DOHH2 (cell line): ENCODE measurements around the gene SYDE1.

ENCODE experiments used
- H3F3A ChIP-seq: fragments of 200-600 bp; sonication (generic), shearing (Covaris generic); 2 replicates; pipeline ENCODE4 v1.6.0; 2016; ENCODE audit warnings: antibody characterized with exemption, mild to moderate bottlenecking; ENCODE audit not compliant: control insufficient read depth, insufficient read depth
- H3K27ac ChIP-seq: fragments of 200-600 bp; sonication (generic); 2 replicates; pipeline ENCODE4 v1.5.1; 2014; ENCODE audit warnings: low read depth, mild to moderate bottlenecking, low read length, moderate library complexity
- H3K27me3 ChIP-seq: fragments of 200-600 bp; sonication (generic); 2 replicates; pipeline ENCODE4 v1.6.1; 2014; ENCODE audit warnings: mild to moderate bottlenecking, low read length, mixed read lengths; ENCODE audit not compliant: control insufficient read depth
- H3K36me3 ChIP-seq: fragments of 200-600 bp; sonication (generic); 2 replicates; pipeline ENCODE4 v1.6.1; 2014; ENCODE audit warnings: mild to moderate bottlenecking, low read length, moderate library complexity, mixed read lengths; ENCODE audit not compliant: control insufficient read depth
- H3K4me1 ChIP-seq: fragments of 200-600 bp; sonication (generic); 2 replicates; pipeline ENCODE4 v1.6.1; 2014; ENCODE audit warnings: mild to moderate bottlenecking, low read length, mixed read lengths; ENCODE audit not compliant: control insufficient read depth
- H3K4me2 ChIP-seq: fragments of 200-600 bp; sonication (generic); 2 replicates; pipeline ENCODE4 v1.6.0; 2014; ENCODE audit warnings: mild to moderate bottlenecking, low read length, moderate library complexity
- H3K4me3 ChIP-seq: fragments of 200-600 bp; sonication (generic); 2 replicates; pipeline ENCODE4 v1.5.1; 2014; ENCODE audit warnings: mild to moderate bottlenecking, low read length, mixed read lengths
- H3K79me2 ChIP-seq: fragments of 200-600 bp; sonication (generic); 2 replicates; pipeline ENCODE4 v1.6.1; 2014; ENCODE audit warnings: mild to moderate bottlenecking, low read length, mixed read lengths; ENCODE audit not compliant: control insufficient read depth
- H3K9me2 ChIP-seq: fragments of 200-600 bp; sonication (generic); replicated peaks from 2 replicates; pipeline ENCODE4 v1.6.1; 2014; ENCODE audit warnings: mild to moderate bottlenecking, low read length, mixed read lengths; ENCODE audit not compliant: control insufficient read depth
- H3K9me3 ChIP-seq: fragments of 200-600 bp; sonication (generic); 2 replicates; pipeline ENCODE4 v1.6.1; 2014; ENCODE audit warnings: antibody characterized with exemption, low read length, mixed read lengths; ENCODE audit not compliant: control insufficient read depth, insufficient read depth
- H4K20me1 ChIP-seq: fragments of 200-600 bp; sonication (generic); 2 replicates; pipeline ENCODE4 v1.6.0; 2014; ENCODE audit warnings: low read depth, mild to moderate bottlenecking, antibody characterized with exemption, low read length, moderate library complexity; ENCODE audit not compliant: control insufficient read depth, insufficient read depth
- CTCF ChIP-seq: fragments of 200-600 bp; sonication (generic); IDR thresholded peaks from one replicate; pipeline ENCODE4 v1.5.1; 2014; ENCODE audit warnings: antibody characterized with exemption, mild to moderate bottlenecking, low read depth, low read length; ENCODE audit not compliant: poor library complexity, severe bottlenecking
- EZH2phosphoT487 ChIP-seq: fragments of 200-600 bp; sonication (generic); IDR thresholded peaks from 2 replicates; pipeline ENCODE4 v1.6.1; 2017; ENCODE audit warnings: borderline replicate concordance, mild to moderate bottlenecking, antibody characterized with exemption, low read length, moderate library complexity, mixed read lengths

The SYDE1 gene

DNA sequence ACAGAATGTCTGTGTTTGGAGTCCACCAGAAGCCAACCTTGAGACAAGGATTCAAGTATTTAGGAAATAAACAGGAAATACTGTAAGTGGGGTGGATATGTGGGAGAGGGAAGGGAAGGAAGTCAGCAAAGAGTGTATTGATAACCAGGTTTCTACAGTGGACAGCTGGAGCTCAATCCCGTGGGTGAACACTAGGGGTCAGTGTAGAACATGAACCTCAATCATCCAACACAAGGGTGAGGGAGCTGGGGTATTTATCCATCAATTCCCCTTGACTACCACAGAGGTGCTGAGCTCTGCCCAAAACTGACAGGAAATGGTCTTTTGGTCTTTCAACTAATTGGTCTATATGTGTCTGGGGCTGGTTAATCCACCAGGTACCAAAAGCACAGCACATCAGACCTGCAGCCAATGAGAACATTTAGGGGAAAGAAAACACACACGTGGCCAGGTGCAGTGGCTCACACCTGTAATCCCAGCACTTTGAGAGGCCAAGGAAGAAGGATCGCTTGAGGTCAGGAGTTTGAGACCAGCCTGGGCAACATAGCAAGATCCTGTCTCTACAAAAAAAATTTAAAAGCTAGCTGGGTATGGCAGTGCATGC, 5.6 kb upstream of the SYDE1 start:
- H3K4me3 ChIP-seq = no peak overlapping the region
- H3K27ac ChIP-seq = no peak overlapping the region
- H3F3A ChIP-seq = no peaks in the 10 kb centered on the region
- H3K9me2 ChIP-seq = no peaks in the 10 kb centered on the region
- TF ChIP-seq CTCF (peak; percentile 84), EZH2phosphoT487 (no peak)
- no peaks in the 10 kb centered on the region for H3K27me3 ChIP-seq
- no peaks in the 10 kb centered on the region for H3K36me3 ChIP-seq
- no peaks in the 10 kb centered on the region for H3K79me2 ChIP-seq
- H4K20me1 ChIP-seq = no peaks in the 10 kb centered on the region
- peaks cover 5% of the 10 kb centered on the region; the same call in 1 of the 2 replicates for H3K9me3 ChIP-seq
- no peak overlapping the region for H3K4me2 ChIP-seq
- H3K4me1 ChIP-seq = no peaks in the 10 kb centered on the region

- Histone ChIP-seq H4K20me1 (no peaks in the 10 kb centered on the region), H3K9me2 (no peaks in the 10 kb centered on the region), H3K27ac (no peak overlapping the region), H3F3A (no peaks in the 10 kb centered on the region), H3K4me1 (no peaks in the 10 kb centered on the region), H3K79me2 (no peaks in the 10 kb centered on the region), H3K27me3 (no peaks in the 10 kb centered on the region), H3K4me3 (no peak overlapping the region), H3K9me3 (peaks cover 5% of the 10 kb centered on the region; the same call in 1 of the 2 replicates), H3K36me3 (no peaks in the 10 kb centered on the region), H3K4me2 (no peak overlapping the region)
- TF ChIP-seq EZH2phosphoT487 = no peak
- no peak for TF ChIP-seq CTCF
Observed at GRCh38 chr19:15104003-15104402, 3.2 kb upstream of the SYDE1 start.

DNA sequence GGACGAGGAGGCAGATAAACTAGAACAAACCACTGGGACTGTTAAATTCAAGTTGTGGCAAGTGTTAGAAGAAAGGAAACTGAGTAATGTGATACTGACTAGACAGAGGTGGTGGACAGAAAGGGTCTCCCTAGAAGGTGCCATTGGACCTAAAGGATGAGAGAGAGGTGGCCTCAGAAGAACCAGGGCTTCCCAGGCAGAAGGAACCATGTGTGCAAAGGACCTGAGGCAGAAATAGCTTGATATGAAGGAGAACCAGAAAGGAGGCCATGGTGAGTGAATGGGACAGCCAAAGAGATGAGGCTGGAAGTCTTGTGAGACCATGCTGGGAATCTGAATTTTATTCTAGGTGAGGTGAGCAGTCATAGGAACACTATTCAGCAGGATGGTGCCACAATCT, 2.8 kb upstream of the SYDE1 start:
- Histone ChIP-seq H3K27me3 (no peaks in the 10 kb centered on the region), H3K4me3 (no peak overlapping the region), H3F3A (no peaks in the 10 kb centered on the region), H3K36me3 (no peaks in the 10 kb centered on the region), H3K4me1 (no peaks in the 10 kb centered on the region), H3K4me2 (no peak overlapping the region), H3K9me2 (no peaks in the 10 kb centered on the region), H3K27ac (no peak overlapping the region), H3K79me2 (no peaks in the 10 kb centered on the region), H4K20me1 (no peaks in the 10 kb centered on the region), H3K9me3 (peaks cover 5% of the 10 kb centered on the region; the same call in 1 of the 2 replicates)
- no peak for TF ChIP-seq EZH2phosphoT487
- no peak for TF ChIP-seq CTCF
